ENCODE results near the gene ESR1.

DNA sequence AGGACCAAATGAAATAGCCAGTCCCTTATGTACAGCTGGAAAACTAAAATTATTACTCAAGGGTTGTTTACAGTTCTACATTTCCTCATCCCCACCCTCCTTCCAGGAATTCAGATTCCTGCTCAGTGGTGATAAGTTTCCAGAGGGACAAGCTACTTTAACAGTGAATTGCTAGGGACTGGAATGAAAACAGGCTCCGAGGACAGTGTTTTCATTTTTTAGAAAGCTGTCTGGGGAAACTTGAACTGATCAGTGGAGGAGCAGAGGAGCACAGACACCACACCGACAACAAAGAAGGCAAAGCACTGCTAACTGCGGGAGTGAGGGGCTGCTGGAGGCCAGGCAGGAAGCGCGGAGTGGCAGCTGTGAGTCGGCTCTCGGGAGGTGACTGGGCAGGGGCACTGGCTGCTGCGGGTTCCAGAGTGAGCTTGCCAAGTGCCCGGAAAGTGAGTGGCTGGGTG, 322.2 kb downstream of the ESR1 start:
- TF ChIP-seq, protein P1, sequence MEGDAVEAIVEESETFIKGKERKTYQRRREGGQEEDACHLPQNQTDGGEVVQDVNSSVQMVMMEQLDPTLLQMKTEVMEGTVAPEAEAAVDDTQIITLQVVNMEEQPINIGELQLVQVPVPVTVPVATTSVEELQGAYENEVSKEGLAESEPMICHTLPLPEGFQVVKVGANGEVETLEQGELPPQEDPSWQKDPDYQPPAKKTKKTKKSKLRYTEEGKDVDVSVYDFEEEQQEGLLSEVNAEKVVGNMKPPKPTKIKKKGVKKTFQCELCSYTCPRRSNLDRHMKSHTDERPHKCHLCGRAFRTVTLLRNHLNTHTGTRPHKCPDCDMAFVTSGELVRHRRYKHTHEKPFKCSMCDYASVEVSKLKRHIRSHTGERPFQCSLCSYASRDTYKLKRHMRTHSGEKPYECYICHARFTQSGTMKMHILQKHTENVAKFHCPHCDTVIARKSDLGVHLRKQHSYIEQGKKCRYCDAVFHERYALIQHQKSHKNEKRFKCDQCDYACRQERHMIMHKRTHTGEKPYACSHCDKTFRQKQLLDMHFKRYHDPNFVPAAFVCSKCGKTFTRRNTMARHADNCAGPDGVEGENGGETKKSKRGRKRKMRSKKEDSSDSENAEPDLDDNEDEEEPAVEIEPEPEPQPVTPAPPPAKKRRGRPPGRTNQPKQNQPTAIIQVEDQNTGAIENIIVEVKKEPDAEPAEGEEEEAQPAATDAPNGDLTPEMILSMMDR (IDR thresholded peaks at IDR 0.05): no peak
- no peak for TF ChIP-seq POLR2A (IDR thresholded peaks at IDR 0.05)

Data from uterus (tissue), 2 donors.